ENCODE measurements around the gene SEZ6L2.

- TF ChIP-seq, protein P1, sequence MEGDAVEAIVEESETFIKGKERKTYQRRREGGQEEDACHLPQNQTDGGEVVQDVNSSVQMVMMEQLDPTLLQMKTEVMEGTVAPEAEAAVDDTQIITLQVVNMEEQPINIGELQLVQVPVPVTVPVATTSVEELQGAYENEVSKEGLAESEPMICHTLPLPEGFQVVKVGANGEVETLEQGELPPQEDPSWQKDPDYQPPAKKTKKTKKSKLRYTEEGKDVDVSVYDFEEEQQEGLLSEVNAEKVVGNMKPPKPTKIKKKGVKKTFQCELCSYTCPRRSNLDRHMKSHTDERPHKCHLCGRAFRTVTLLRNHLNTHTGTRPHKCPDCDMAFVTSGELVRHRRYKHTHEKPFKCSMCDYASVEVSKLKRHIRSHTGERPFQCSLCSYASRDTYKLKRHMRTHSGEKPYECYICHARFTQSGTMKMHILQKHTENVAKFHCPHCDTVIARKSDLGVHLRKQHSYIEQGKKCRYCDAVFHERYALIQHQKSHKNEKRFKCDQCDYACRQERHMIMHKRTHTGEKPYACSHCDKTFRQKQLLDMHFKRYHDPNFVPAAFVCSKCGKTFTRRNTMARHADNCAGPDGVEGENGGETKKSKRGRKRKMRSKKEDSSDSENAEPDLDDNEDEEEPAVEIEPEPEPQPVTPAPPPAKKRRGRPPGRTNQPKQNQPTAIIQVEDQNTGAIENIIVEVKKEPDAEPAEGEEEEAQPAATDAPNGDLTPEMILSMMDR (IDR thresholded peaks at IDR 0.05), result no peak
- no peak for TF ChIP-seq POLR2A (IDR thresholded peaks at IDR 0.05)
Measured at GRCh38 chr16:29821643-29822115, 77.7 kb downstream of the SEZ6L2 start.
